Sigmoid colon (tissue), 3 donors: Measurements from ENCODE around the gene EID3.
"Not testable (repeated sequence)": the region's sequence is repeated elsewhere in the genome, so short reads cannot be mapped to it uniquely, and the experiment has no call there.

ENCODE experiments used
- CTCF ChIP-seq, 4 experiments: fragments of 450-650 bp in 3 of 4; fragments of 200-600 bp in 1 of 4; IDR thresholded peaks; one replicate each; pipeline ENCODE4 v1.5.1; 2016 to 2019; ENCODE audit warnings: antibody characterized with exemption in 4 of 4, mild to moderate bottlenecking in 3 of 4, moderate library complexity in 2 of 4
- POLR2A ChIP-seq, 2 donors: fragments of 450-650 bp; IDR thresholded peaks; one replicate each; pipeline ENCODE4 v1.6.1; 2016; ENCODE audit warnings: antibody characterized with exemption in 2 of 2, mild to moderate bottlenecking in 2 of 2, moderate library complexity in 2 of 2

- TF ChIP-seq CTCF, POLR2A (IDR thresholded peaks at IDR 0.05): not testable (repeated sequence)
Measured at GRCh38 chr12:104265436-104265835, 38.1 kb upstream of the EID3 start.
